ENCODE results near the gene CAMK1D. TPM values are rescaled to one million over a fixed set of nuclear protein-coding genes. Genes with fewer than 3 reads are reported as not detected.

Gene CAMK1D
- total RNA-seq, 1 experiment from 2014 or later = 10.2 TPM

DNA sequence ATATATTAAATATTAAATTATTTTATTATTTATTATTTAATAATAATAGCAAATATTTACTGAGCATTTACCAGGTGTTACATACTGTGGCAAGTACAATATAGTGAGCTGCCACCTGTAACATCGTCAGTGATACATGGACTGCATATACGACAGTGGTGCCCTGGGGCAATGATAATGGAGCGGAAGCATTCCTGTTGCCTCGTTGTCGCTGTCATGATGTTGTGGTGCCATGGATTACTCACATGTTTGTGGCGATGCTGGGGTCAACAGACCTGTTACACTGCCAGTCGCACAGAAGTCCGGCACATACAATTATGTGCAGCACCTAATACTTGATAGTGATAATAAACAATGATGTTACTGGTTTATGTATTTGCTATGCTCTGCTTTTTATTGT, 20.6 kb downstream of the CAMK1D start:
- ChIA-PET POLR2A (no interaction called here), CTCF (no interaction called here)
- peak; percentile 86 for TF ChIP-seq HMGA2 (CRISPR knock-in tag; IDR thresholded peaks at IDR 0.05)
- no peak for TF ChIP-seq ZNF416 (CRISPR knock-in tag; IDR thresholded peaks at IDR 0.05)
- TF ChIP-seq, protein P1, sequence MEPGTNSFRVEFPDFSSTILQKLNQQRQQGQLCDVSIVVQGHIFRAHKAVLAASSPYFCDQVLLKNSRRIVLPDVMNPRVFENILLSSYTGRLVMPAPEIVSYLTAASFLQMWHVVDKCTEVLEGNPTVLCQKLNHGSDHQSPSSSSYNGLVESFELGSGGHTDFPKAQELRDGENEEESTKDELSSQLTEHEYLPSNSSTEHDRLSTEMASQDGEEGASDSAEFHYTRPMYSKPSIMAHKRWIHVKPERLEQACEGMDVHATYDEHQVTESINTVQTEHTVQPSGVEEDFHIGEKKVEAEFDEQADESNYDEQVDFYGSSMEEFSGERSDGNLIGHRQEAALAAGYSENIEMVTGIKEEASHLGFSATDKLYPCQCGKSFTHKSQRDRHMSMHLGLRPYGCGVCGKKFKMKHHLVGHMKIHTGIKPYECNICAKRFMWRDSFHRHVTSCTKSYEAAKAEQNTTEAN (CRISPR knock-in tag; IDR thresholded peaks at IDR 0.05) = no peak
- no peak for TF ChIP-seq NFE2L1 (CRISPR knock-in tag; IDR thresholded peaks at IDR 0.05)
- Mint-ChIP-seq H3K9me3 (no peaks in the 10 kb centered on the region), H3K27ac (no peak overlapping the region), H3K36me3 (no peaks in the 10 kb centered on the region), H3K4me3 (no peak overlapping the region), H3K4me1 (no peaks in the 10 kb centered on the region), H3K27me3 (ENCODE audit: low read depth) (no peaks in the 10 kb centered on the region)
- DNase-seq (ENCODE audit: low spot score) = no peak
- no peak for ATAC-seq

DNA sequence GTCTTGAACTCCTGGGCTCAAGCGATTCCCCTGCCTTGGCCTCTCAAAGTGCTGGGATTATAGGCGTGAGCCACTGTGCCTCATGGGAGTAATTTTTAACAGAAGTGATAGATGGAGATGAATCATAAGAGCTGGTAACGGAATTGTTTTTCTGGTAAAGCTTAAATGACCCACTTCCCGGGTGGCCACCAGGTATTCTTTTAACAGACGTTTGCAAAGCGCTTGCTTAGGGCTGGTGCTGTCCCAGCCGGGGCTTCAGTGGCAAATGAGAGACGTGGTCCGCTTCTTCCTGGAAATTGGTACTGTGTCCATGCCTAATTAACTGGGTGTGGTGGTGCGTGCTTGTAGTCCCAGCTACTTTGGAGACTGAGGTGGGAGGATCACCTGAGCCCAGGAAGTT, 23.5 kb downstream of the CAMK1D start:
- Mint-ChIP-seq H3K4me1 (no peaks in the 10 kb centered on the region), H3K9me3 (no peaks in the 10 kb centered on the region), H3K4me3 (no peak overlapping the region), H3K27me3 (ENCODE audit: low read depth) (no peaks in the 10 kb centered on the region), H3K27ac (no peak overlapping the region), H3K36me3 (no peaks in the 10 kb centered on the region)
- ChIA-PET CTCF (no interaction called here), POLR2A (interaction anchor here (1.0 kb wide), 1 partner anchor 22 kb away, joined by 3 read pairs; no protein-coding TSS in a partner anchor)
- TF ChIP-seq HMGA2 (CRISPR knock-in tag; IDR thresholded peaks at IDR 0.05) (no peak), TEAD1 (CRISPR knock-in tag; IDR thresholded peaks at IDR 0.05) (no peak)
- TF ChIP-seq, protein P2, sequence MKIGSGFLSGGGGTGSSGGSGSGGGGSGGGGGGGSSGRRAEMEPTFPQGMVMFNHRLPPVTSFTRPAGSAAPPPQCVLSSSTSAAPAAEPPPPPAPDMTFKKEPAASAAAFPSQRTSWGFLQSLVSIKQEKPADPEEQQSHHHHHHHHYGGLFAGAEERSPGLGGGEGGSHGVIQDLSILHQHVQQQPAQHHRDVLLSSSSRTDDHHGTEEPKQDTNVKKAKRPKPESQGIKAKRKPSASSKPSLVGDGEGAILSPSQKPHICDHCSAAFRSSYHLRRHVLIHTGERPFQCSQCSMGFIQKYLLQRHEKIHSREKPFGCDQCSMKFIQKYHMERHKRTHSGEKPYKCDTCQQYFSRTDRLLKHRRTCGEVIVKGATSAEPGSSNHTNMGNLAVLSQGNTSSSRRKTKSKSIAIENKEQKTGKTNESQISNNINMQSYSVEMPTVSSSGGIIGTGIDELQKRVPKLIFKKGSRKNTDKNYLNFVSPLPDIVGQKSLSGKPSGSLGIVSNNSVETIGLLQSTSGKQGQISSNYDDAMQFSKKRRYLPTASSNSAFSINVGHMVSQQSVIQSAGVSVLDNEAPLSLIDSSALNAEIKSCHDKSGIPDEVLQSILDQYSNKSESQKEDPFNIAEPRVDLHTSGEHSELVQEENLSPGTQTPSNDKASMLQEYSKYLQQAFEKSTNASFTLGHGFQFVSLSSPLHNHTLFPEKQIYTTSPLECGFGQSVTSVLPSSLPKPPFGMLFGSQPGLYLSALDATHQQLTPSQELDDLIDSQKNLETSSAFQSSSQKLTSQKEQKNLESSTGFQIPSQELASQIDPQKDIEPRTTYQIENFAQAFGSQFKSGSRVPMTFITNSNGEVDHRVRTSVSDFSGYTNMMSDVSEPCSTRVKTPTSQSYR (CRISPR knock-in tag; IDR thresholded peaks at IDR 0.05) = no peak
- TF ChIP-seq, protein P3, sequence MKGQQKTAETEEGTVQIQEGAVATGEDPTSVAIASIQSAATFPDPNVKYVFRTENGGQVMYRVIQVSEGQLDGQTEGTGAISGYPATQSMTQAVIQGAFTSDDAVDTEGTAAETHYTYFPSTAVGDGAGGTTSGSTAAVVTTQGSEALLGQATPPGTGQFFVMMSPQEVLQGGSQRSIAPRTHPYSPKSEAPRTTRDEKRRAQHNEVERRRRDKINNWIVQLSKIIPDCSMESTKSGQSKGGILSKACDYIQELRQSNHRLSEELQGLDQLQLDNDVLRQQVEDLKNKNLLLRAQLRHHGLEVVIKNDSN (CRISPR knock-in tag; IDR thresholded peaks at IDR 0.05) = no peak
- DNase-seq (ENCODE audit: low spot score) (no peak), ATAC-seq (no peak)

DNA sequence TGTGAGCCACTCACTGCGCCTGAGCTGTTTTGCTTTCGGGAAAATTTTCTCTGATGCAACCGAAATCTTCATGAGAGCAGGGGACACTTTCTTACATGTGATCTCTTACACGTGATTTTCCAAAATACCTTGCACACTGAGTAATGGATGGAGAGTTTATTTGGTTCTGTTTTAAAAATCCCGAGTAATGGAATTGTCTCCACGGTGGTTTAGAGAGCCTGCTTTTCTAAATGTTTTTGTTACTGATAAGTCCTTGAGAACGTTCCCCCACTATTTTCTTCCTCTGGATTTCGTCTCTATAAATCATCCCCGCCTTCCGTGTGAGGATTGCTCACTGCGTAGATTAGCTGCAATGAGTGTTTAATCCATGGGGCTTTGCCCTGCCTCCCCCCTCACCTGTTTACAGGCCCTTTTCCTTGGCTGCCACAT, 25.7 kb downstream of the CAMK1D start:
- no peaks in the 10 kb centered on the region for H3K4me1 Mint-ChIP-seq
- H3K36me3 Mint-ChIP-seq = no peaks in the 10 kb centered on the region
- CTCF ChIA-PET = no interaction called here
- H3K9me3 Mint-ChIP-seq = no peaks in the 10 kb centered on the region
- POLR2A ChIA-PET = no interaction called here
- DNase-seq (ENCODE audit: low spot score) = no peak
- H3K4me3 Mint-ChIP-seq = no peak overlapping the region
- H3K27me3 Mint-ChIP-seq (ENCODE audit: low read depth) = no peaks in the 10 kb centered on the region
- H3K27ac Mint-ChIP-seq = peak overlapping the region; percentile 61; the same call in 1 of the 2 replicates
- no peak for ATAC-seq
- TF ChIP-seq EMX1 (CRISPR knock-in tag; IDR thresholded peaks at IDR 0.05) = no peak

DNA sequence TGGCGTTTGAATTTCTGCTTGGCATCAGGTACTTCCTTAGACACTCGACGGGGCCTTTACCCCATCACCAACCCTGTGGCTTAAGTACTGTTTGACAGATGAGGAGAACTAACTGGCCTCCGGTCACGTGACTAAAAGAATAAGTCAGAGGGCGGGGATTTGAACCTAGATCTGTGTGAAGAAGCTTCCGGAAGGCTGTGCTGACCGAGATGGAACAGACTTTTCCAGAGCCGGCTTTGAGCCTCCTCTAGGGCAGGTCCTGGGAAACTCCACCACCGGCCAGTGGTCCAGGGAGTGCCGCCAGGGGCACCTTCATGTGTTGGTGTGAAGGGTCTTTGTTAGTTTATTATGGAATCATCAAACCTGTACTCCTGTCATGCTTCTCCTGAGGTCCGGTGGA, 26.9 kb downstream of the CAMK1D start:
- ATAC-seq = no peak
- H3K27ac Mint-ChIP-seq = no peak overlapping the region
- ChIA-PET CTCF (no interaction called here), POLR2A (no interaction called here)
- no peaks in the 10 kb centered on the region for H3K4me1 Mint-ChIP-seq
- no peaks in the 10 kb centered on the region for H3K9me3 Mint-ChIP-seq
- no peak for TF ChIP-seq TEAD1 (CRISPR knock-in tag; IDR thresholded peaks at IDR 0.05)
- TF ChIP-seq ATF1 (CRISPR knock-in tag; IDR thresholded peaks at IDR 0.05) = no peak
- TF ChIP-seq ETV6 (CRISPR knock-in tag; IDR thresholded peaks at IDR 0.05) = no peak
- H3K27me3 Mint-ChIP-seq (ENCODE audit: low read depth) = no peaks in the 10 kb centered on the region
- DNase-seq (ENCODE audit: low spot score) = no peak
- H3K4me3 Mint-ChIP-seq = no peak overlapping the region
- H3K36me3 Mint-ChIP-seq = no peaks in the 10 kb centered on the region

DNA sequence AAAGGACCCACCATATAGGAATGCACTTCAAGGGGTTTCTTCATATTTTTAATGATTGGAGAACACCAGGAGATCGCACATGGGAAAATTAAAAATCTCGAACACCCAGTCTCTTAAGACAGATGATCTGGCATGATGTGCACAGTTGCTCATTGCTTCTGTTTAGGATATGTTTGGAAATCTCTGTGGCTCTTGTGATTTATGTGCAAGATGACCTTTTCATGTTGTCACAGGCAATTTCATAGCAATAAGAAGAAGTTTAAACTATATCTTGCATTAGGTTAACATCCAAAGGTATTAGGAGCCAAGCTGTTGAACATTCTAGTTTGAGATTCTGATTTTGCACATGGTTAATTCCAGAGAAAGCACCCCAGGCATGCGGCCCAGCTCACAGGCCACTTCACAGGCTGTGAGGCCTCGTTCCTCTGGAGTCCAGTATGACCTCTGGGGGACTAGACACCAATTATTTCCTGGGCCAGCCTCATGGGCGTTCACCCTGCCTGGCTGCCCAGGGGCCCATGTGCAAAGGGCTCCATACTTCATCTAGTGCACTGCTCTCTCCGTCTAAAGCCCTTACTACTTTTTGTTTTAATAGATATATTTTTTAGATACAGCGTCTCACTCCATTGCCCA, 28.4 kb downstream of the CAMK1D start:
- Mint-ChIP-seq H3K4me1 (no peaks in the 10 kb centered on the region), H3K27me3 (ENCODE audit: low read depth) (no peaks in the 10 kb centered on the region), H3K27ac (no peak overlapping the region), H3K9me3 (no peaks in the 10 kb centered on the region), H3K36me3 (no peaks in the 10 kb centered on the region), H3K4me3 (no peak overlapping the region)
- POLR2A ChIA-PET = no interaction called here
- DNase-seq (ENCODE audit: low spot score) (no peak), ATAC-seq (no peak)
- TF ChIP-seq KAT7 (CRISPR knock-in tag; IDR thresholded peaks at IDR 0.05; ENCODE audit: borderline replicate concordance) (no peak), SP1 (CRISPR knock-in tag; conservative IDR thresholded peaks at IDR 0.05) (no peak), ZNF396 (CRISPR knock-in tag; IDR thresholded peaks at IDR 0.05; ENCODE audit: borderline replicate concordance) (no peak)
- TF ChIP-seq, protein P4, sequence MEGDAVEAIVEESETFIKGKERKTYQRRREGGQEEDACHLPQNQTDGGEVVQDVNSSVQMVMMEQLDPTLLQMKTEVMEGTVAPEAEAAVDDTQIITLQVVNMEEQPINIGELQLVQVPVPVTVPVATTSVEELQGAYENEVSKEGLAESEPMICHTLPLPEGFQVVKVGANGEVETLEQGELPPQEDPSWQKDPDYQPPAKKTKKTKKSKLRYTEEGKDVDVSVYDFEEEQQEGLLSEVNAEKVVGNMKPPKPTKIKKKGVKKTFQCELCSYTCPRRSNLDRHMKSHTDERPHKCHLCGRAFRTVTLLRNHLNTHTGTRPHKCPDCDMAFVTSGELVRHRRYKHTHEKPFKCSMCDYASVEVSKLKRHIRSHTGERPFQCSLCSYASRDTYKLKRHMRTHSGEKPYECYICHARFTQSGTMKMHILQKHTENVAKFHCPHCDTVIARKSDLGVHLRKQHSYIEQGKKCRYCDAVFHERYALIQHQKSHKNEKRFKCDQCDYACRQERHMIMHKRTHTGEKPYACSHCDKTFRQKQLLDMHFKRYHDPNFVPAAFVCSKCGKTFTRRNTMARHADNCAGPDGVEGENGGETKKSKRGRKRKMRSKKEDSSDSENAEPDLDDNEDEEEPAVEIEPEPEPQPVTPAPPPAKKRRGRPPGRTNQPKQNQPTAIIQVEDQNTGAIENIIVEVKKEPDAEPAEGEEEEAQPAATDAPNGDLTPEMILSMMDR (IDR thresholded peaks at IDR 0.05) = no peak
- TF ChIP-seq, protein P5, sequence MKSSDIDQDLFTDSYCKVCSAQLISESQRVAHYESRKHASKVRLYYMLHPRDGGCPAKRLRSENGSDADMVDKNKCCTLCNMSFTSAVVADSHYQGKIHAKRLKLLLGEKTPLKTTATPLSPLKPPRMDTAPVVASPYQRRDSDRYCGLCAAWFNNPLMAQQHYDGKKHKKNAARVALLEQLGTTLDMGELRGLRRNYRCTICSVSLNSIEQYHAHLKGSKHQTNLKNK (CRISPR knock-in tag; IDR thresholded peaks at IDR 0.05) = no peak
- CTCF ChIA-PET = no interaction called here

Data from WTC11 (cell line).